ENCODE data around the gene GRID2.

GRCh38 chr4:92678292-92678691, 374.5 kb downstream of the GRID2 start:
- TF ChIP-seq CTCF (IDR thresholded peaks at IDR 0.05), result no peak
- TF ChIP-seq POLR2AphosphoS5 (IDR thresholded peaks at IDR 0.05), result no peak

All from upper lobe of left lung (tissue), 4 donors.